Psoas muscle (tissue), 8 donors: ENCODE results near the gene RPL13. TPM values are rescaled to one million over a fixed set of nuclear protein-coding genes. Genes with fewer than 3 reads are reported as not detected.
A peak's percentile ranks its signal among the peaks of the same experiment; 100 is the strongest.

ENCODE experiments used
- ATAC-seq, 4 donors: fragments of 200-7000 bp; cut with Tn5 transposase; one replicate each; pipeline ENCODE4 v1.9.1; 2020; ENCODE audit warnings: moderate library complexity in 3 of 4, mild to moderate bottlenecking in 2 of 4
- DNase-seq, 2 donors: peaks; one replicate each; pipeline ENCODE4 v3.0.0-alpha.2; 2020
- H3K27ac ChIP-seq: fragments of 200-600 bp; one replicate; pipeline ENCODE4 v1.8.0; 2022
- H3K27me3 ChIP-seq, 3 donors: fragments of 200-600 bp in 1 of 3; one replicate each; pipeline versions ENCODE4 v1.6.1 to v1.8.0; 2013 to 2022; ENCODE audit warnings: low read length in 2 of 3, mild to moderate bottlenecking in 2 of 3, moderate library complexity in 1 of 3; ENCODE audit not compliant: insufficient read depth in 3 of 3
- H3K36me3 ChIP-seq, 2 donors: fragments of 200-600 bp in 1 of 2; one replicate each; pipeline versions ENCODE4 v1.6.1 to v1.8.0; 2013 to 2022; ENCODE audit warnings: low read depth in 1 of 2, mild to moderate bottlenecking in 1 of 2, moderate library complexity in 1 of 2; ENCODE audit not compliant: insufficient read depth in 1 of 2
- H3K4me1 ChIP-seq: fragments of 200-600 bp; one replicate; pipeline ENCODE4 v1.8.0; 2022
- H3K4me3 ChIP-seq: fragments of 200-600 bp; one replicate; pipeline ENCODE4 v1.8.0; 2022; ENCODE audit warnings: mild to moderate bottlenecking
- H3K9me3 ChIP-seq: fragments of 200-600 bp; one replicate; pipeline ENCODE4 v1.8.0; 2022
- WGBS, 3 donors: extraction: QIAGEN DNeasy Blood & Tissue Kit; methylation state at CpG; one replicate each; pipeline versions ENCODE4 v1.1.6 to v1.1.7; 2013; 5-methylcytosine and 5-hydroxymethylcytosine counted together
- intact Hi-C, 2 donors: fragments of 100-400 bp; cut with DNase I; formaldehyde crosslinking; loops; one replicate each; pipeline versions ENCODE4 v1.11.0 to v1.14.2; 2022
- polyA plus RNA-seq, 3 donors: library from polyadenylated mRNA; stranded (reverse); fragments of 200-250 nt; gene quantifications; one replicate each; pipeline ENCODE4 v1.2.3, GENCODE V29; 2013
- total RNA-seq, 4 donors: library from RNA; stranded (reverse); fragmentation: NEBNext Ultra II Directional in 2 of 4; extraction: Animal tissue kit (Norgen Biotek cat#: 25700) in 2 of 4; gene quantifications; one replicate each; pipeline versions ENCODE4 v1.2.1 to v1.2.4, GENCODE V29; 2021 to 2023
- TF ChIP-seq, protein P1 (sequence below): fragments of 200-600 bp; IDR thresholded peaks from one replicate; pipeline ENCODE4 v1.8.0; 2022; ENCODE audit warnings: antibody characterized with exemption
- donor health status: healthy with polysubstance abuse.
- donor health status: DM: no; HTN: no; CAD: no; lungs with moderate emphysema.
- donor health status: Bipolar disorder and iron deficiency.
- donor health status: healthy.
- donor health status: DM: yes; HTN: yes; CAD: no.
- donor health status: DM: no; HTN: no; CAD: no.
- donor health status: DM: no; HTN: no; CAD: no.
- donor health status: DM: yes; HTN: yes; CAD: no.

Gene RPL13
- total and polyA plus RNA-seq, 7 donors = 1,039 to 7,334 (median 1,769) TPM

DNA sequence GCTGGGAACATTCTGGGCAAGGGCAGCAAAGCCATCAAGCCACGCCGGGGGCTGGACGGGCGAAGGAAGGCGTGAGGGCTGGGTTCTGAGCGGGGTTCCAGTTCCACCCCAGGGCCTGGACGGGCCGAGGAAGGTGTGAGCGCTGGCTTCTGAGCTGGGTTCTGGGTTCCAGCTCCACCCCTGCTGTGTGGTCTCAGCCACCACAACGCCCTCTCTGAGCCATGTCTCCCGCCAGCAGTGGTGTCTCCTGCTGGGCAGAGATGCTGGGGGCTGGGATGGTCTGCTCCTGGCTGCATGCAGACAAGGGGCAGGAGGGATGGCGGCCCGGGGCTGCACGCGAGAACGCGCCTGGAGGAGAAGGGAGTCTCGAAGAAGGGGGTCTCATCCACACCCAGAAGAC lies 11.2 kb downstream of the RPL13 start:
- ATAC-seq (no peak), DNase-seq (peak in 1 of 2 donors; percentile 5)
- intact Hi-C loops = loop anchor here in 1 of 2 donors (10.0 kb wide), 1 partner anchor 63 kb away; no protein-coding TSS in a partner anchor
- TF ChIP-seq, protein P1, sequence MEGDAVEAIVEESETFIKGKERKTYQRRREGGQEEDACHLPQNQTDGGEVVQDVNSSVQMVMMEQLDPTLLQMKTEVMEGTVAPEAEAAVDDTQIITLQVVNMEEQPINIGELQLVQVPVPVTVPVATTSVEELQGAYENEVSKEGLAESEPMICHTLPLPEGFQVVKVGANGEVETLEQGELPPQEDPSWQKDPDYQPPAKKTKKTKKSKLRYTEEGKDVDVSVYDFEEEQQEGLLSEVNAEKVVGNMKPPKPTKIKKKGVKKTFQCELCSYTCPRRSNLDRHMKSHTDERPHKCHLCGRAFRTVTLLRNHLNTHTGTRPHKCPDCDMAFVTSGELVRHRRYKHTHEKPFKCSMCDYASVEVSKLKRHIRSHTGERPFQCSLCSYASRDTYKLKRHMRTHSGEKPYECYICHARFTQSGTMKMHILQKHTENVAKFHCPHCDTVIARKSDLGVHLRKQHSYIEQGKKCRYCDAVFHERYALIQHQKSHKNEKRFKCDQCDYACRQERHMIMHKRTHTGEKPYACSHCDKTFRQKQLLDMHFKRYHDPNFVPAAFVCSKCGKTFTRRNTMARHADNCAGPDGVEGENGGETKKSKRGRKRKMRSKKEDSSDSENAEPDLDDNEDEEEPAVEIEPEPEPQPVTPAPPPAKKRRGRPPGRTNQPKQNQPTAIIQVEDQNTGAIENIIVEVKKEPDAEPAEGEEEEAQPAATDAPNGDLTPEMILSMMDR = no peak
- no peaks in the 10 kb centered on the region for H3K9me3 ChIP-seq
- no peak overlapping the region for H3K27ac ChIP-seq
- WGBS, 3 donors = 77 to 82% (median 79%) methylated on average over 18 of the region's 18 CpGs
- no peak overlapping the region for H3K4me3 ChIP-seq
- no peaks in the 10 kb centered on the region for H3K4me1 ChIP-seq
- peaks cover 0 to 54% (median 18%) of the 10 kb centered on the region in 3 donors for H3K27me3 ChIP-seq
- no peaks in the 10 kb centered on the region for H3K36me3 ChIP-seq

DNA sequence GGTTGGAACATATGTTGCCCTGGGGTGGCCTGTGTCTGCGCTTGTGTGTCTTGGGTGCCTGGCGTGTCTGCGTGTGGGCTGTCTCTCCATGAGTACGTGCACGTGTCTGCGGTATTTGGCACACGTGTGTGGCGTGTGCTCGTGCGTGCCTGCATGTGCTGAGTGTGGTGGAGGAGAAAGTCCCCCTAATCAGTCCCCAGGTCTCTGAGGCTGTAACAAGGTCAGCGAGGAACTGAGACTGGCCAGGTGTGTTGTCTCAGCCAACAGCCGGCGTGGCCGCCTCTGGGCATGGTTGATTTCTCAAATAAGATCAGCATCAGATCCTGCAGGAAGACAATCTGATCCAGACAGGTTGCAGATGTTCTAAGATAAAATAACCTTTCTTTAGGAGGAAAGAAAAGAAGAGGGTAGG lies 11.6 kb downstream of the RPL13 start:
- no peak for DNase-seq
- intact Hi-C loops = loop anchor here in 1 of 2 donors (10.0 kb wide), 1 partner anchor 63 kb away; no protein-coding TSS in a partner anchor
- no peak overlapping the region for H3K4me3 ChIP-seq
- ATAC-seq = no peak
- H3K9me3 ChIP-seq = no peaks in the 10 kb centered on the region
- peaks cover 0 to 58% (median 18%) of the 10 kb centered on the region in 3 donors for H3K27me3 ChIP-seq
- TF ChIP-seq, protein P1 = no peak
- no peak overlapping the region for H3K27ac ChIP-seq
- whole genome bisulfite sequencing, 3 donors = 41 to 50% (median 42%) methylated on average over 14 of the region's 14 CpGs
- H3K36me3 ChIP-seq = no peaks in the 10 kb centered on the region
- H3K4me1 ChIP-seq = no peaks in the 10 kb centered on the region

DNA sequence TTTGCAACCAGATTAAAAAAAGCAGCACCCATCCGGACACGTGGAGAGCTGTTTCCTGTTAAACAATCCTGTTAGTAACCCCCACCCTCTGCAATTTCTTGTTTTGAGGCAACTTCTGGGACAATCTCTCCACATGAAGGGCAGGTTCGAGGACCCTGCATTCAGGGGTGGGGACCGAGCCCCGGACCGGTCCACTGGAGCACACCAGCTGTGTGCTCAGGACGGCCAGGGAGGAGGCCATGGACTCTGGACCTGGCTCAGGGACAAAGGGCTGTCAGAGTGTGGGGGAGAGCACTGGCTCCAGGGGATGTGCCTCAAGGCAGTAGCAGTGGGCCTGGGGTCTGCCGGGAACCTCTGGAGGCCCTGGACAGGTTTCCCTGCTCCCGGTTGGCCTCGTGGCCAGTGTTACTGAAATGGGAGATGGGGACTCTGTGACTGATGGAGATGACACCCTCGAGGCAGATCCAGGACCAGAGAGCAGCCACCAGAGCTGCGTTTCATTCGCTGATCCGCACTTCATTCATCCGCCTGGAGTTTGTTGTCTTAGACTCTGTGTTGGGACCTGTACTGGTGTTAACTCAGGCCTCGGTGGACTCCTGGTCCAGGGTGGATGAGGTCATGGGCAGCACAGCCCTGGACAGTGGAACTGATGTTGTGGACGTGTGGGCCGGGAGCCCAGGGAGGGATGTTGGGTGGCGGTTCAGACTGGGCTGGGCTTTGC lies 12.2 kb downstream of the RPL13 start:
- DNase-seq (peak in 1 of 2 donors; percentile 13), ATAC-seq (no peak)
- WGBS, 3 donors = 70 to 72% (median 72%) methylated on average over 19 of the region's 19 CpGs
- H3K36me3 ChIP-seq = no peaks in the 10 kb centered on the region
- no peaks in the 10 kb centered on the region for H3K9me3 ChIP-seq
- H3K4me3 ChIP-seq = no peak overlapping the region
- H3K27me3 ChIP-seq = peaks cover 0 to 64% (median 23%) of the 10 kb centered on the region in 3 donors
- TF ChIP-seq, protein P1 = no peak
- H3K4me1 ChIP-seq = no peaks in the 10 kb centered on the region
- intact Hi-C loops = loop anchor here in 1 of 2 donors (10.0 kb wide), 1 partner anchor 62 kb away; no protein-coding TSS in a partner anchor
- no peak overlapping the region for H3K27ac ChIP-seq

DNA sequence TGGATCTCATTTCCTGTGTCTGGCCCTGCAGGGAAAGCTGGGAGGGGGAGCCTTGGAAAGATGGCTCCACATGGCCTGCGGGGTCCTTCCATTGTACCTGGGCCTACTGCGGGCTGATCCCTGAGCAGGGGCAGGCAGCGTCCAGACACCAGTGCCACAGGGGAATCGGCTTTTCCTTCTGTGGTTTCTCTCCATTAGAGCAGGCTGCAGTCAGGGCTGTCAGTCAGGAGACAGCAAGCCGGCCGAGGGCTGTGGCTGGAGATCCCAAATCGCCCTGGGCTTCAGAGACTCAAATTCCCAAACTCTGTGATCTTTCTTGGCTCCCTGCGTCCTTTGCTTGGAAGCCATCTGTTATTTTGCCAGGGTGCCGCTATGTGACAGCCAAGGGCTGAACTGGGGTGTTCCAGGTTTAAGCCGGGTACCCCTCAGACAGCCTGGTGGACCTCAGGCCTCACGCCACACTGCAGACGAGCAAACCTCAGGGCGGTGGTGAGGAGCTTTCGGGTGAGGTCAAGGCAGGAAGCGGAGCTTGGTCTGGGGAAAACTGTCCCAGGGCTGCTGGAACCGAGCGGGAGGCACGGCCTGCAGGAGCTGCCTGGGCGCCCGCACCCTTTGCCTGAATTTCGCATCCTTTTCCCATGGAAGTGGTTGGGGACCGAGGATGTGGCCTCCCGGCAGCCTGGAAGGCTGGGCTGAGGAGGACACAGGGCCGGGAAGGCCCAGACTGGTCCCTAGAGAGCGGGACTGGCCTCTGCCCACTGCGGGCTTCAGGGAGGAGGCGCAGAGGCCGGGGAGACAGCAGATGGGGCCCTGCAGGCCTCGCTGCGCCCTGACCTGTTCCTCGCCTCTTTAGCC lies 13.6 kb downstream of the RPL13 start:
- no peaks in the 10 kb centered on the region for H3K4me1 ChIP-seq
- WGBS, 3 donors = 60 to 69% (median 61%) methylated on average over 30 to 31 of the region's 31 CpGs
- intact Hi-C loops = loop anchor here in 1 of 2 donors (10.0 kb wide), 1 partner anchor 61 kb away; no protein-coding TSS in a partner anchor
- peak in 1 of 2 donors; percentile 5 for DNase-seq
- H3K36me3 ChIP-seq = no peaks in the 10 kb centered on the region
- peak overlapping the region; percentile 47 for H3K4me3 ChIP-seq
- H3K9me3 ChIP-seq = no peaks in the 10 kb centered on the region
- peaks cover 0 to 70% (median 23%) of the 10 kb centered on the region in 3 donors for H3K27me3 ChIP-seq
- no peak overlapping the region for H3K27ac ChIP-seq
- TF ChIP-seq, protein P1 = no peak
- peak in 1 of 4 donors; percentile 11 for ATAC-seq
